HG02571 (cell line): ENCODE results near the gene PIK3R3.
A peak's percentile ranks its signal among the peaks of the same experiment; 100 is the strongest.

Experiments
- ATAC-seq: cut with Tn5 transposase; IDR thresholded peaks from one replicate; pipeline ENCODE4 v1.9.1; 2021; ENCODE audit warnings: mild to moderate bottlenecking, moderate library complexity; ENCODE audit not compliant: unreplicated experiment

Gene PIK3R3

DNA sequence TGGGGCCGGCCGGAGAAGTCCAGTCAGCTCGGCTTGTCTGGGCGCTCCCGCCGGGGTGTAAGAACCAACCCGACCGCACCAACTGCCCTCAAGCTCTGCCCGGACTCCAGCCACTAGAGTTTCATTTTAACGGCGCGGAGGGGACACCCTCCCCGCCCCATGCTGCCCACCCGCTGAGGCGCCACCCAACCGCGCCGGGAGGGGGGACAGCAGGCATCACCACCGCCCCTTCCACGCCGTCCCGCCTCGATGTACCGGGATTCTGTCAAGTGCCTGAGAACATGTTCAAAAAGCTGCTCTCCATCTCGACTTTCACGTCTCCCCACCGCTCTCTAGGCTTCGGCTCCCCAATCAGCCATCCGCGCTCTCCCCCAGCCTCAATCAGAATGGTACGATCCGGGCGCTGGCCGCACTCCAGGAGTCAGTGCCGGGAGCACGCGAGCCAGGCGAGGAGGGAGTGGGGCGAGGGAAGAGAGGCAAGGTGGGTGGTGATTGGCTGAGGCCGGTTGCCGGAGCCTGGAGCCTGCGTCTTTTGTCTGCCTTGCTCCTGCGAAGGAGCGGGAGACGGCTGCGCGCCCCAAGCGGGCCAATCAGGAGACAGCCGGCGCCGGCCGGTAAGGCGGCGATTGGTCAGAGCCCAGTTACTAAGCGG is at the start of gene PIK3R3:
Gene PIK3R3, minus strand, starts transcription at position 101 of the 652 bp plus-strand sequence. CDS start 677 bp downstream, outside the sequence.
- peak; percentile 89 for ATAC-seq

DNA sequence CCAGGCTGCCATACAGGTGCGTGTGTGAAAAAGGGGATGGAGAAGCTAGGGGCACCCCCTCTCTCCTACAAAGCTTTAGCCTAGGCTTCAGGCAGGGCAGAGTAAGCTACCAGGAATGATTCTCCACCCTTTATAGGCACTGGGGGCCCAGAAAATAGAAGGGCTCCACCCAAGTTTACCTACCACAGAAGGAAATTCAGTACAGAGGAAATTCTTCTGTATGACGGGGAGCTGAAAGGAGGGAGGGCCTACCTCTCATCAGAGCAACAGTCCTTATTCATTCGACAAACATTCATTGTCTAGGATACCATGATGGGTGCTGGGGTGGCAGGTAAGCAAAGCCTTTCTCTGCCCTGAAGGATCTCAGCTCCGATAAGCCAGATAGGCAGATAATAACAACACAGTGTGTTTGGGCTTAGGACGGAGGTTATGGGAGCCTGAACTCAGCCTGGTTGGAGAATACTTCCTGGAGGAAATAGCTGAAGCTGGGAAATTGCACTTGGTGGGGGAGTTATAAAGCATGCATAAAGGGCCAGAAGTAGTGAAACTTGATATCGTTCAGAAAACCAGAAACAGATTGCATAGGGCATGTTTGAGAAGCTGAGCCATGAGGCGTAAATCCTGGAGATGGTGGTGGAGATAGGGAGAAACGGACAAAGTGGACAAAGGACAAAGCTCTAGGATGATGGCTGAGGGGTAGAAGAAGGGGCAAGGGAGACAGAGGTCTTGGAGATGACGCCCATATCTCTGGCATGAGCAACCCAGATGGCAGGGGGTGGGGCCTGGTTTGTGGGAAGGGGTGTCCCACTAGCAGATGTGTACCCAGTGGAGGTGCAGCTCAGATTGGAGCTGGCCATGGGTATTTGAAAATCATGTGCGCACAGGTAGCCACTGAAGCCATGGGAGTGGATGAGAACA is 49.2 kb upstream of the PIK3R3 start:
- no peak for ATAC-seq

DNA sequence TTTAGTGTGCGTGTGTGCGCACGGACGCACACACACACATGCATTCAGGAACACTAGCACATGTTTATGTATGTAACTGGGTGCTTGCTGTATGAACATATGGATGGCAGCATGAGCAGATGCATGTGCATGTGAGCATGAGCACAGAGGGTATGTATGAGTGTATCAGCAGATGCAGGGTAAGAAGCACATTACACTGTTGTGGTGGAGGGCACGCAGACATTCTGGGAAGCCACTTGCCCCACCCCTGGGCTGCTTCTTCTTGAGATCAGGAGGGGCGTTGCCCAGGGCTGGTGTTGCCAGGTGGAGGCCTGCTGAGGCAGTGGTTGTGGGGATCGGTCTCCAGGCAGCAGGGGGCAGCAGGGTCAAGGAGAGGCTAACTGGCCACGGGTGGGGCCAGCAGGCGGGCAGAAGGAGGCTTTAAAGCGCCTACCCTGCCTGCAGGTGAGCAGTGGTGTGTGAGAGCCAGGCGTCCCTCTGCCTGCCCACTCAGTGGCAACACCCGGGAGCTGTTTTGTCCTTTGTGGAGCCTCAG is 47.7 kb upstream of the PIK3R3 start:
- ATAC-seq, result no peak

DNA sequence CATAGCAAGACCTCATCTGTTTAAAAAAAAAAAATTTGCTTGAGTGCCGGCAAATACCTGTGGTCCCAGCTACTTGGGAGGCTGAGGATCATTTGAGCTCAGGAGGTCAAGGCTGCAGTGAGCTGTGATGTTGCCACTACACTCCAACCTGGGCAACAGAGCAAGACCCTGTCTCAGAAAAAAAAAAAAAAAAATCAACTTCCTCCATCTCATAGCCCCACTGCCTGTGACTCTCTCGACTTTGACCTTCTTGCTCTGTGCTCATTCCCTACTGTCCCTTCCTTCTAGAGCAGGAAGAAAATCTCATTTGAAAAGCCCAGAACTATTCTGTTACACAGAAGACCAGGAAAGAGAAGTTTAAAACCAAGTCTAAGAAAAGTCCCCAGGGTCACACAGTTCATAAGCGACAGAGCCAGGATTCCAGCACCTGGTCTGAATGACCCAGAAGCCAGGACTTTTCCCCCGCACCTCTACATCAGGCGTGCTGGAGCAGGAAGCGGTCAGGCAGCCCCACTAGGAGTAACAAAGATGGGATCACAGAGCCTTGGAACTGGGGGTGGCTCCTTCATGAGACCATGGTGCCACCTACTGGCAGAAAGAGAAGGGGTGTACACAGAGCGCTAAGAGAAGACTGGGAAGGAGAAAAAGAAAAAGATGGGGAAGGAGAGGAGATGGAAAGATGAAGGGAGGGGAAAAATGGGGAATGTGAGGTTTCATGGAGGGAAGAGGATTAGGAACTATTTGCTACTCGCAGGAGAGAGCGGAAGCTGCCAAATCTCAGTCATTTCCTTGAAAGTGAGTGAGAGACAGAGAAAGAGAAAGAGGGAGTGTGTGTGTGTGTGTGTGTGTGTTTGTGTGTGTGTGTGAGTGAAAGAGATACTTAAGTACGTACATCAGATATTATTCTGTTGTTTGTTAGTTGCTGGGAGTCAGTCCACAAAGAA is 47.0 kb upstream of the PIK3R3 start:
- ATAC-seq, result no peak

DNA sequence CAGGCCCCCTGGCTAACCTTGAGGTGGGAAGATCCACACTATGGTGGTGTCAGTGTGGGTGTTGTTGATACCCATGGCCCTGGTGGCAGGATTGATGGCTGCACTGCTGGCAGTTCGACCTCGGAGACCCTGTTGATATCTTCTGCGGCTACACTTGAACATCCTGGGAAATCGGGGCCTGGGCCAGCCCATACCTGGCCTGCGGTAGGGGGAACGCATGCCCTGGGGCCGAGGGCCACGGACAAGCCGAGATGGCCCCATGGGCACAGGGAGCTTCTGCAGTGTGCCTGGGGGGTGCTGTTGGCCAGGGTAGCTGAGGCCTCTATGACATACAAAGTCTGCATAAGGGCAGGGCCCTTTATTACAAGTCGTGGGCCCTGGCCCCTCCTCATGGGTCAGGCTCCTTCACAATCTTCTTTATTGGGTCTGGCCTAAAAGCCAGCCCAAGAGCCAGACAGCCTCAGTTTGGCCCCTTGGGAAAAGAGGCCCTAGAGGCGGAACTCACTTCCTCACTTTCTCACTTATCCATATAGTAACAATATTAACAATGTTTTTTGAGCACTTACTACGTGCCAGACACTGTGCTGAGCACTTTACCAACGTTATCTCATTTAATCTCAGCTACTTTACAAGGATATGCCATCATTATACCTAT is 43.9 kb upstream of the PIK3R3 start, which contains the start of gene P3R3URF:
Gene P3R3URF, minus strand, starts transcription at position 278 of the 655 bp plus-strand sequence. Its CDS starts 17 bp downstream, at position 261.
- ATAC-seq, result no peak

DNA sequence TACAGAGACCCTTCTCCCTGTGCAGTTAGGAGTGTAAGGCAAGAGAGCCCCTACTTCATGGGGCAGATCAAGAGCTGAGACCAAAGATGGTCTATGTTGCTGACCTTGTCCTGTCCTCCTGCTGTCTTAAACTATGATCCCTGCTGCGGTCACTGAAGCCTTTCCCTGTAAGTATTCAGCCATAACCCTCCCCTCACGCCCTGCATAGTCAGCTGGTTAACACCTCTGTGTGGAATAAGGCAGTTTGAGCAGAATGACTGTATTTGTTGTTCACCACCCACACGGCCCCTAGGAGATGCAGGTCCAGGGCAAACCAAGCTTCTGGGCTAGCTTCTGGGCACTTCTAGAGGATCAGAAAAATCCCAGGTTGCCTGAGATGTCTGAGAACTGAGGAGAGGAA is 42.8 kb upstream of the PIK3R3 start:
- no peak for ATAC-seq

DNA sequence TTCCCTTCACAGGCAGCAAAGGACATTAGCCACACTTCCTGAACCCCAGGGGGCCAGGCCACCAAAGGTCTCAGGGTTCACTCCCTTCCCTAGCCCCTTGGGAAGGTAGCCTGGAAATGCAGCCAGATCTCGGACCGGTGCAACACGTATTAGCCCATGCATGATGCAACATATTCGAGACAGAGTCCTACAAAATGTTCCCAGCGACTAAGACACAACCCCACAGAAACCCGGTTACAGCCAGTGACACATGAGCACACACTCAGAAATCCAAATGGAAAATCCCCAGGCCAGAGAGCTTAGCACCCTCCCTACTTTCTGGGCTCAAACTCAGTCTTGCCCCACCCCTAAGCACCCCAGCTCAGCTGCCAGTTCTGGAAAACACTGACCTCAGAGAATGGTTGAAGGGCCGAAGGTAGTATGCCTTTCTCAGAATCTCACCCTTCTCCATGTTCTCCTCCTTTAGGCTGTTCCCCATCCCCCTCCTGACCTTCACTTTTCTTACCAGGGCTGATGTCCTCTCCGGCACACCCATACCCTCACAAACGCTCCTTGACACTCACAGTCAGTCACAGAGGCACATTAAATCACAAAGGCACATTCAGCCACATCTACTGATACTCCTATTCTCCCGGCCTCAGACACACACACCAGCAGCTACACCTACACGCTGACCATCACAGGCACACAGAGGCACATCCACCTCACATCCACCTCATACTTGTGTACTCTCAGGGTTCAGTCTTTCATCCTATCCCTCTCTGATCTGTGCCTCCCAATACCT is 42.2 kb upstream of the PIK3R3 start, which contains the start of gene TSPAN1:
Gene TSPAN1, plus strand, starts transcription at position 640 of the 784 bp plus-strand sequence. CDS start 6,021 bp downstream, outside the sequence.
- ATAC-seq, result no peak

DNA sequence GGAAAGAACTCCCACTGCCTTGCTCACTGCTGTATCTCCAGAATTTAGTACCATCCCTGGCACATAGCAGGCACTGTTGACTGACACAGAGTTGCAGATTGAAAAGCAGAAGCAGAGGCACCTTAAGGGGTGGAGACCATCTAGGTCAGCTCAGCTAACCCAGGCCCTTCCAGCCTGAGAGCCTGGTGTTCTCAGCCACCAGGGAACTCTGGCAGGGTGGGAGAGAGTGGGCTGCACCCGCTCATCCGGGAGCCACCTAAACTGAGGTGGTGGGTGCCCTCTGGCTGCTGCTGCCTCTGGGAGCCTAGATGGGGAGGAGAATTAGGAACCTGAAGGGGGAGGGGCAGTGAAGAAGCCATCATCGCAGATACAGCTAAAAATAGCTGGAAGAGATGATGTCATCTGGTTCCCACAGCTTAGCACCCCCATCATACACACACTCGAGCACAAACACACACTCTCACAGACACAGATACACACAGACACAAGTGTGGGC is 41.0 kb upstream of the PIK3R3 start:
- ATAC-seq, result no peak

DNA sequence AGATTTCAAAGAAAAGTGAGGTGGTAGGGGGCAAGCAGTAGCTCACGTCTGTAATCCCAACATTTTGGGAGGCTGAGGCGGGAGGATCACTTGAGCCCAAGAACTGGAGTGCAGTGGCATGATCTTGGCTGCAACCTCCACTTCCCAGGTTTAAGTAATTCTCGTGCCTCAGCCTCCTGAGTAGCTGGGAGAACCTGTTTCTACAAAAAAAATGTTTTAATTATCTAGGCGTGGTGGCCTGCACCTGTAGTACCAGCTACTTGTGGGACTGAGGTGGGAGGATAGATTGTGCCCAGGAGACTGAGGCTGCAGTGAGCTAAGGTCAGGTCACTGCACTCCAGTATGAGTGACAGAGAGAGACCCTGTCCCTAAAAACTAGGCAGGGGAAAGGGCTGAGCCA is 39.9 kb upstream of the PIK3R3 start:
- no peak for ATAC-seq

DNA sequence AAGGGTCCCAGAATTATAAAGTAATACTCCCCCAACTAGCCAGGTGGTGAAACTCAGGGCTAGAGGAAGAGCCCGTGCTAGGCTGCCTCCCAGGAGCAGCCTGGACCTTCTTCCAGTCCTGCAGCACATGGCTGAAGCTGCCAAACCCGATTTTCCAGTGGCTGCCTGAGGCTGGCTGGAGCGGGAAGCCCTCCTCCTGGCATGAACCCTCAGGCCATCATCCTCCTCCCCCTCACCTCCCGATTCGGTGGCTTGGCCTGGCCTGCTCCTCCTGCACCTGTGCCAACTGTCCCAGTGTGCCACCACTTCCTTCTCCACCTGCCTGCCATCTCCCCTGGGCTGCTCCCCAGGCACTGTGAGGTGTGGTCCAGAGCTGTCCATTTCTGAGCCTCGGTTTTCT is 39.4 kb upstream of the PIK3R3 start:
- no peak for ATAC-seq

DNA sequence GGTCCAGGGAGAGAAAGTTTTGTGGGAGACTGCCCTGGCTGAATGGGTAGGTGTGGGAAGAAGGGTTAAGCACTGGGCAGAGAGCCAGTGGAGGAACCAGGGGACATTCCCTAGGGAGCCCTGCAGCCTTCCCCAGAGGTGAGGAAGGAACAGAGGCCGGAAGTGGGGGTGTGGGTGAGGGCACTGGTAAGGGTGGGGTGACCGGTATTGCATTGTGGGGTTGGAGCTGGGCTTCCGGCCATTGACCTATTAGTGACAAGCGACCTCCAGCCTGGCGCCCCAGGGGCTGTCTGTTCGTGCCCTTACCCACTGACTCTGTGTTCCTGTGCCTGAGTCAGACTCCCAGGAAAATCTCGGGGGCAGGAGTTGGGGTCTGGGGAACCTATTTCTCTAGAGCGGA is 38.9 kb upstream of the PIK3R3 start:
- ATAC-seq, result no peak

DNA sequence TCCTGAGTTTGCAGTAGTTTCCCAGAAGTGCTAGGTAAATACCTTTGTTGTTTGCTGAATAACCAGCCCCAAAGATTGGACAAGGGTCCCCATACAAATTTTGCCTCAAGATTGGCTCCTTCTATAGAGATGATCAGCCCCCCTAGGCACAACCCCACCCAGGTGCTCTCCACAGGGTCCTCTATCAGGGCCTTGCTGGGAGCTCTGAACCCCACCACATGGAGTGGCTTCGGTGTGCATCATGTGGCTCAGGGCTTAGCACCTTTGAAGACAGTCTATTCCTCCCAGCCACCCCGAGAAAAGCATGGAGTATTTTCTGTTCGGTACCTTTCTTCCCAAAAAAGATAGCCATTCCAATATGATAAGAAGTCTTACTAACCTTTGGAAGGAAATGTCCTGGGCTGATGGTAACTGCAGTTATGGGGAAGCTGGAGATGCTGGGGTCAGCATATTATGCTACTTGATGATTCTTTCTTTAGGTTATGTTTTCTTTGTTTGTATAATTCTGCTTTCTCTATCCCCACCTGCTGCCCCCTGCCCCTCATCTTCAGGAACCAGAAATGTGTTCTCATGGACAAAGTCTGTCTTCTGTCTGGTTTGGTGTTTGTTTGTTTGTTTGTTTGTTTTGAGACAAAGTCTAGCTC is 37.5 kb upstream of the PIK3R3 start:
- no peak for ATAC-seq

DNA sequence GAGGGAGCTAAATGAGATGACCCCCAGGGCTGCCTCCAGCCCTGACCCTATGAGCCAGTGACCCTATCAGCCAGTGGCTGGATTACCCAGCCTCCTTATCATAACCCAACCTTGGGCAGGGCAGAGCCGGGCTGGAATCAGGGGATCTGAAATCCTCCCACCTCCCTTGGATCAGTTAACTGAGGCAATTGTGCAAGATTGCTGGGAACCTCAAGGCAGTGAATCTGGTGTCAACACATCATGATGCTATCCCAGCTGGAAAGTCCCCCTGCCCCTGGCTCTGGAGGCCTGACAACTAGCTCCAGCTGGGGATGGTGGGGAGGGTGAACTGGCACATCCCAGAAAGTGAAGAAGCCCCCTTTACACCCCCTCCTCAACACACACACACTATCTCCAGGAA is 36.0 kb upstream of the PIK3R3 start:
- ATAC-seq, result no peak

DNA sequence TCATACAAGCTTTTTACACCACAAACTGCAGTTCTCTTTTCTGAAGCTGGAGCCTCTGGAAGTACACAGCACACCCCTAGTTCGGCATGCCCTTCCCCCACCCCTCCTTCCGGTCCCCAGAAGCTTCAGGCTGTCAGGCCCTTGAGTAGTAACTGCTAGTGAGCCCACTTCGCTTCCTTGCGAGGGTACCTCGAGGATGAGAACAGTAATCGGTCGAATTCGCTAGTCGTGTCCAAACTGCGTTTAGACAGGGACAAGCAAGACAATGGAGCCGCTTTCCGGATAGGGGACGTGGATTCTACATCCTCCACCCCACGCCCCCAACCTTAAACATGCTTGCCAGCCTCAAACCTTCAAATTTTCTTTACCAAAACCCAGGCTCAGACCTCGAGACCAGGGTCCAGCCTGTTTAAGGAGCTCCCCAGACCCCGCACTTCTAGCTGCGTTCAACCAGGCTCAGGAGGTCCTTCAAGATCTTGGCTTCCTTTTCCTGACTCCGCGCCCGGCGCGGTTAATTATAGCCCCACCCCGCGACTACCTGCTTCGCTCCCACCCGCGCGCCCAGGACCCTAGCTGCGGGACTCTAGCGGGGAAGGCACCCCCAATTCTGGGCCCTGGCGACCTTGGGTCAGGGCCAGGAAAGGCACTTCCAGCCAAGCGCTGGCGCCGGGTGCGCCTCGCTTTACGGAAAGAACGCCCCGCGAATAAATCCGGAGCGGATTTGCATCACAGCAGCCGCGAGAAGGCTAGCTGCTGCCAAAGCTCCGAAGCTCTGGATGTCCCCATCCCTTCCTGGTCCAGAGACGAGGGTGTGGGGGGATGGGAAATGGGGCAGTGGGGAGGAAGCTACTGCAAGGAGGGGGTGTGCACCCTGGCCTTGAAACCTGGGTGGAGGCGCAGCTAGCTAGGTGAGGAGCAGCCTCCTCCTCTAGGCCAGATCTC is 34.4 kb upstream of the PIK3R3 start:
- no peak for ATAC-seq

DNA sequence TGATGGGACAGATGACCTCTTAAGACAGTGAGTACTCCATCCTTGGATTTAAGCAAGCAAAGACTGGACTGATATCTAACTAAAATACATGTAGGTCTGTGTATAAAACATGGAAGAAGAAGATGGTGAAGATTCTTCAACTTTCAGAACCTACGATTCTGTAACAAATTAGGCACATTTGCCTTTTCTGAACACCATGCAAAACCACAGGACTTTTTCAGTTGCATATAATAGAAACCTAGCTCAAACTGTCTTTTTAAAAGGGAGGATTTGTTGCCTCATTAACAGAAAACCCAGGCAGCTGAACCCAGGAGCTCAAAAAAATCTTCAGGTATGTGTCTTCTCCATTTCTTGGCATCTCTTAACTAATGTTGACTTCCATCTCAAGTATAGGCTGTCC is 27.8 kb upstream of the PIK3R3 start:
- no peak for ATAC-seq

DNA sequence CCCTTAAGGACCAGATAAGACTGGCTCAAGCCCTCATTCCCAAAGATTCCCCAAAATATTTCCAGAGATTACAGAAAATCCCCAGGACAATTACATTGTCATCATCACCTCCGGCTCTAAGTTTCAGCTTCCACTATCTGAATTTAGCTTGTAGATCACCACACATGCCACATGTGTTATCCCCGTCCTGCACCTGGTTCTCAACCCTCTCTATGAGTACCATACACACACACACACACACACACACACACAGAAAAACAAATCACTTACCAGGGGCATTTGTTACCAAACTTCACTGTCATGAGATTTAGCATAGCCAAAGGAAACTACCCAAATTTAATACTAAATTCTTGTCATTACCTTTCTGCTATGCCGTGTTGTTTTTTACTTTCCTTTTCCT is 27.1 kb upstream of the PIK3R3 start:
- ATAC-seq, result no peak
